Measurements from ENCODE around the gene TSPO2.

- TF ChIP-seq, protein P1, sequence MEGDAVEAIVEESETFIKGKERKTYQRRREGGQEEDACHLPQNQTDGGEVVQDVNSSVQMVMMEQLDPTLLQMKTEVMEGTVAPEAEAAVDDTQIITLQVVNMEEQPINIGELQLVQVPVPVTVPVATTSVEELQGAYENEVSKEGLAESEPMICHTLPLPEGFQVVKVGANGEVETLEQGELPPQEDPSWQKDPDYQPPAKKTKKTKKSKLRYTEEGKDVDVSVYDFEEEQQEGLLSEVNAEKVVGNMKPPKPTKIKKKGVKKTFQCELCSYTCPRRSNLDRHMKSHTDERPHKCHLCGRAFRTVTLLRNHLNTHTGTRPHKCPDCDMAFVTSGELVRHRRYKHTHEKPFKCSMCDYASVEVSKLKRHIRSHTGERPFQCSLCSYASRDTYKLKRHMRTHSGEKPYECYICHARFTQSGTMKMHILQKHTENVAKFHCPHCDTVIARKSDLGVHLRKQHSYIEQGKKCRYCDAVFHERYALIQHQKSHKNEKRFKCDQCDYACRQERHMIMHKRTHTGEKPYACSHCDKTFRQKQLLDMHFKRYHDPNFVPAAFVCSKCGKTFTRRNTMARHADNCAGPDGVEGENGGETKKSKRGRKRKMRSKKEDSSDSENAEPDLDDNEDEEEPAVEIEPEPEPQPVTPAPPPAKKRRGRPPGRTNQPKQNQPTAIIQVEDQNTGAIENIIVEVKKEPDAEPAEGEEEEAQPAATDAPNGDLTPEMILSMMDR (IDR thresholded peaks at IDR 0.05), result no peak
- no peak for TF ChIP-seq POLR2A (IDR thresholded peaks at IDR 0.05)
Measured at GRCh38 chr6:41062056-41062455, 19.8 kb downstream of the TSPO2 start.
